Erythroblast (primary cell): Measurements from ENCODE around the gene BPGM.

ENCODE experiments used
- DNase-seq, 2 experiments: peaks; one replicate each; lab custom pipeline; 2025; lab: John Stamatoyannopoulos, UW
- GATA1 ChIP-seq: IDR thresholded peaks from 2 replicates; pipeline ENCODE4 v1.6.1; 2011; ENCODE audit warnings: low read depth, mild to moderate bottlenecking, control low read depth, low read length, moderate library complexity
- POLR2A ChIP-seq: IDR thresholded peaks from 2 replicates; pipeline ENCODE4 v1.6.1; 2011; ENCODE audit warnings: mild to moderate bottlenecking, low read length

Gene BPGM

DNA sequence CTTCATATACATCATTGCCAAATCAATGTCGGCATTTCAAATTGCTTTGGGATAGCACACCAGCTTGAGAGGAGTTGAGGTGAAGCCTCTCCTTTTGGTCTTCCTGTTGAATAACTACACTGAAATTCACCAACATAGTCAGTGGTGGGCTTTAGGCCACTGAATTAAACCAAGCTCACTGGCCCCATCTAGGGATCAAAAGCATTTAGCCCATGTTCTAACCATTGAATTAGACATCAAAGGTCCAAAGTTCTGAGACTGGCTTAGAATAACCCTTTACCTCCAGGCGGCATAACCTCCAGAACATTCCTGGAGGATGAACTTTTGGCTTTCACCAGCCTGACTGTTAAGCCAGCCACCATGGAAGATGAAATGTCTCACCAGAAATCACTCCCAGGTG, 54.6 kb downstream of the BPGM start:
- no peak for TF ChIP-seq GATA1
- TF ChIP-seq POLR2A: no peak
- DNase-seq: peak; percentile 63 to 73

DNA sequence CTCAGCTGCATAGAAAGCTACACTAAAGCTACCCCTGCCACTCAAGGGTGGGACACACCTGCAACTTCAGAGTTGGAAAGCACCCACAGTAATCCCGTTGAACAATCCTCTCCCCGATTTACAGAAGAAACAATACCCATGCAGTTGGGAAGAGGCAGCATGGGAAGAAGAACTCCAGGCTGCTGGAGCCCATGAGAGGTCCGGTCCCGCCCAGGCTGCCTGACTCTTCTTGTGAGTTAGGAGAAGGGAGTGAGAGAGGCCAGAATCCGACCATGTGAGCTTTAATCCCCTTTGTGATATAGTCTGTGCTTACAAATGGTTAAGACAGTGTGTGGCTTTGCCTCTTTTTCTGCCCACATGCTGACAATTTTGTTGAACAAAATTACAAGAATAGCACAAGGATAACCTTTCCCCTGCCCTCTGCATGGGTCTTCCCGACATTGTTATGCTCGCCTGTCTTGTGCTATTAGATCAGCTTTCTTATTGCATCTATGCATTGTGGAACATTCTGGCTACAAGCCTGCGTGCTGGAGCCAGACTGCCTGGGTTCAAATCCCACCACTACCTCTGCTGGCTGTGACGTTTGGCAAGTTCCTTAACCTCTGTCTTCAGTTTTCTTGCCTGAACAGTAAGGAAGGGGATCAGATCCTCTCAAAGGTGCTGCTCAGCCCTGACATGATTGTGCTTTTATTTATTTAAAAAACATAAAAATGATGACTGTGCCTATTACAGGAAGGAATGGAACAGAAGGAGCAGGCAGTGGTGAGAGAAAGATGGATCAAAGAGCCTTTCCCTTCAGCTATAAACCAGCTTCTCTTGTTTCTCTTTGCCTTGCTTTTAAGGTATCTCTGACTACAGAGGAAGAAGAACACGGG, 56.0 kb downstream of the BPGM start:
- DNase-seq: no peak
- TF ChIP-seq GATA1: no peak
- no peak for TF ChIP-seq POLR2A

GRCh38 chr7:134703241-134703594, 56.6 kb downstream of the BPGM start:
- no peak for TF ChIP-seq POLR2A
- no peak for TF ChIP-seq GATA1
- DNase-seq: no peak

- TF ChIP-seq POLR2A: no peak
- no peak for TF ChIP-seq GATA1
- no peak for DNase-seq
These were observed 57.1 kb downstream of the BPGM start for GRCh38 chr7:134703782-134704181.

DNA sequence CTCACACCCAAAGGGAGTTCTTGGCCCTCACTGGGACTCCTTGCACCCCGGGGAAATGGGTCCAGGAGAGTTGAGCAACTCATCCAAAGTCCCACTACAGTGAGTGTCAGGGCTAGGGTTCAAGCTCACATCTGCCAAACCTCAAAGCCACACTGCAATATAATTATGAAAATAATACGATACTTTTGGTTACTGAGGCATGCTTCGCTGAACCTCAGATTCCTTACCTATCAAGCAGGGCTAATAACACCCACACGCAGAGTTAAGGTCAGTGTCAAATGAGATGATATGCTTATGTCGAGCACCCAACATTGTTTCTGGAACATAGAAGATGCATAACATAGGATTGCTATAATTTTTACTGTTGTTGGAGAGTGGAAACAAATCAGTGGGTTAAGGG, 58.2 kb downstream of the BPGM start:
- no peak for DNase-seq
- TF ChIP-seq POLR2A (no peak), GATA1 (no peak)

- no peak for TF ChIP-seq GATA1
- no peak for TF ChIP-seq POLR2A
- no peak for DNase-seq
These were observed 59.1 kb downstream of the BPGM start for GRCh38 chr7:134705716-134706115.

DNA sequence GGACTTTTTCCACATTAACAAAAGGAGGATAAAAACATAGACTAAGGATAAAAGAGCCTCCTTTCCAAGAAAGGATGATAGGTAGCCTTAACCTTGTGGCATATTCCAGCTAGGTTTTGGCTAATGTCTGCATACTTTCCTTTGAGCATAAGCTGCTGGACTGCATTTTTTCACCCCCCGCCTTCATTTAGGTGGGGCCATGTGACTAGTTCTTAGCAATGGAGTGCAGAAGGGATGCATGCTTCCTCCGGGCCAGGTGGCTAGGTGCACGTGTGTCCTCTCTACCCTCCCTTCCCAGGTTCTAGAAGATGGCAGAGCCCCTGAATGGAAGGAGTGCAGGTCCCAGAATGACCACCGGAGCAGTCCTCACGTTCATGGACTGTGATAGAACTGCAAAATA, 59.8 kb downstream of the BPGM start:
- DNase-seq: no peak
- TF ChIP-seq GATA1 (no peak), POLR2A (no peak)

DNA sequence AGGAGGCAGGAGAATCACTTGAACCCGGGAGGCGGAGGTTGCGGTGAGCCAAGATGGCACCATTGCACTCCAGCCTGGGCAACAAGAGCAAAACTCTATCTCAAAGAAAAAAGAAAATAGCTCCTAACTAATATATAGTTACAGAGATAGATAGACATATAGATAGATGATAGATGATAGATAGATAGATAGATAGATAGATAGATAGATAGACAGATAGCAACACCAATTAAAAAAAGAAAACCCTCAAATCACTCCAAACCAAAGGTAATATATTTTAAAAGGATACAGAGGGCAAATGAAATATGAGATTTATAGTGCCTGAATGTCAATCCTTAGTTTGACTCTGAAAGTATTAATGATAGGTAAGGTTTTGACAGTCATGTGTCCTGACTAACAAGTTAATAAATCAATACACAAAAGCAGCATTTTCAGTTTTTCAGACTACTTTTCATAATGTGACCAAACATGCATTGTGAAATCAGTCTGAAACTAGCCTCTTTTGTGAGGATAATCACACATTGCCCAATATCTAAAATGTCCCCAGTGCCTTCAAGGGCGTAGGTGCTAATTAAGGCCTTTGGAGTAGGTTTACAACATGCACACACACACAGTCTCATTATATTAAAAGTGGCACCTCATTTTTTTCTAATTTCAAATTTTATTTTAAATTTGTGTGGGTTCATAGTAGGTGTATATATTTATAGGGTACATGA, 61.2 kb downstream of the BPGM start:
- TF ChIP-seq GATA1: no peak
- TF ChIP-seq POLR2A: no peak
- DNase-seq: no peak

- TF ChIP-seq GATA1 (no peak), POLR2A (no peak)
- no peak for DNase-seq
These were observed 62.0 kb downstream of the BPGM start for GRCh38 chr7:134708692-134709091.

DNA sequence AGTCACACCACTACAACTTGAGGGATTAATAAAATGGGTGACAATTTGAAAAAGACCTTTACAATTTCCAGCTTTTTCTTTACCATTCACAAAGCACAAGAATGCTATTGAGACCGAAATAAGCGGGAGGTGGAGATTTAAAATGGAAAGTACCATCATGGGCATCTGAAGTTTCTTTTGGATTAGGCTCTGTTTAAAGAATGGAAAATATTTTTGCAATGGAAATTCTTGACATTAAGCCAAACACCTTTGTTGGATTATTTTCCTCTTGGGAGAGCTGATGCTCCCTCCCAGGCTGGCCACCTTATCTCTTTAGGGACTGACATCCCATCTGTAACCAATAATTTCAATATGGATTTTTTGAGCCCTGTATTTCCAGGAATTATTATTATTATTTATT, 62.5 kb downstream of the BPGM start:
- TF ChIP-seq GATA1: no peak
- no peak for TF ChIP-seq POLR2A
- no peak for DNase-seq

DNA sequence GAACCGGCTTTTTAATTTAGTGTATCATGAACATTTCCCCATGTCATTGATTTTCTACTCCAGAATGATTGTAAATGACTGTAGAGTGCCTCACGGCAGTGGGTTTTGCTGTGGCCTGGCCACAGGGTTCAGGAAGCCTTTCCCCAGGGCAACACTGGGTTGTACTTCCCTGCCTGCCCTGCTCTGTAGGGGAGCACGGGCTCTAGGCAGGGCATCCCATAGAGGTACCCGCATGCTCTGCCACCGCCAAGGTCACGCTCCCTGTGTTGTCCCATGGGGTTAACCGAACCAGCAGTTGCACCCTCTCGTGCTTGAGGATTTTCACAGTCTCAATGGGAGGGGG, 63.8 kb downstream of the BPGM start:
- DNase-seq: no peak
- TF ChIP-seq GATA1 (no peak), POLR2A (no peak)

GRCh38 chr7:134710854-134711624, 64.4 kb downstream of the BPGM start:
- TF ChIP-seq POLR2A: no peak
- no peak for TF ChIP-seq GATA1
- no peak for DNase-seq

DNA sequence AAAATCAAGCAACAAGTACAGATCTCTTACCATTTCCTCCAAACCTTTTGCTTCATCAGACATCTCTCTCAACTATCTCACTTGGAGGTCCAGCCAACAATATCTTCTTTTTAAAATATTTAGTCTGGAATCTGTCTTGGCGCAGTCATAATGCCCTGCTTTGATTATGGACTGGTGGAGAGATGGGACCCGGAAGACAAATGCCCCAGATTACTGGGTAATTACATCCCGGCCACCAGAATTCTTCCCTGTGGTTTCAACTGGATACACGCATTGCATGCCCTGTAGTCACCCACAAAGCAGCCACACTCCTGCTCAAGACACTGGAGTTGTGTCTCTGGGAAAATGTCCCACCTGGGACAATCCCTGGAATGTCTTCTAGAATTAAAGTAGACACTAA, 65.5 kb downstream of the BPGM start:
- DNase-seq: no peak
- TF ChIP-seq GATA1 (no peak), POLR2A (no peak)

DNA sequence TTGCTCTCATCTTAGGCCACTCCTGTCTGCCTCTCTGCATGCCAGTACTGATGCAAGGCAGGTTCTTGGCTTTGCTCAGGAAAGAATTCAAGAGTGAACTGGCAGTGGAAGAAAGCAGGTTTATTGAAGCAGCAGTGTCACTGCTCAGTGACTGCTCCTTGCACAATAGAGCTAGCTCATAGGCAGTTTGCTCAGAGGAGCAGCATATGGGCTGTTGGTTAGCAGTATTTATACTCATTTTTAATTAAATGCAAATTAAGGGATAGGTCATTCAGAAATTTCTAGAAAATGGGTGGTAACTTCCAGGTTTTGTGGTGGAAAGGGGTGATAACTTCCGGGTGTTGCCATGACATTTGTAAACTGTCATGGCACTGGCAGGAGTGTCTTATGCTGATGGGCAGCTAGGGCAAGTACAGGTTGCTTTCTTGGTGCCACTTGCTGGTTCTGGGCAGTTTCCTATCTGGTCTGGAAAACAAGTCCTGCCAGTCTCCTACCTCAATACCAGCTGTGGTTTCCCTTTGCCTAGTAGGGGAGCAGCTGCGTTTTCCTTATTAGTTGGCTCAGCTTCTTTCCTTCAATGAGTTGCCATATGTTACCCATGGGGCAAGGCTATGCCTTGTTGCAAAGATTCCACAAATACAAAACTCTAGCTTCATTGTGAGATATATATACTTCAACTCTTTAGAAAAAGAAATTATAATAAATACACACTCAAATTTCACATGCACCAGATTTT, 68.0 kb downstream of the BPGM start:
- TF ChIP-seq POLR2A (no peak), GATA1 (no peak)
- DNase-seq: no peak
